Measurements from ENCODE around the gene TYMS.

DNA sequence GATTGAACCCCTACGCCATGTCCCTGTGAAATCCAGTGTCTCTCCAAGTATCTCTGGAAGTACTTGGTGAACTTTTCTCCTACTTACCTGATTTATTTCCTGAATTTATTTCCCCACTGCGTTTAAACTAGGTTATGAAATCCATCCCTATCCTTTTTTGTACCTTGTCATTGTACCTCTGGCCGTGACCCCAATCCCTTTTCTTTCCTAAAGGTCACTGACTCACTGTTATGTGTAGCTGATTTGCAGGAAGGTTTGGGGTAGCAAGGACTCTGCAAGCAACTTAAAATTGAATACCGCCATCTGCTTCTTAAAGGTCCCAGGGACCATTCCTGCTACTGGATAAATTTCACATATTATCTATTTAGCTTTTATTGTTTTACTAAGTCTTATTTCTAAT, 59.5 kb downstream of the TYMS start:
- TF ChIP-seq POLR2AphosphoS5 (IDR thresholded peaks at IDR 0.05; ENCODE audit: low read depth, low read length) (no peak), TAF1 (IDR thresholded peaks at IDR 0.05; ENCODE audit: low read depth, low read length) (no peak), POLR2A (IDR thresholded peaks at IDR 0.05; ENCODE audit: low read depth, low read length) (no peak), POU2F2 (IDR thresholded peaks at IDR 0.05; ENCODE audit: low read depth, low read length) (no peak), SPI1 (IDR thresholded peaks at IDR 0.05; ENCODE audit: low read depth, low read length) (no peak)

All from GM12891 (cell line).